Brain microvascular endothelial cell (primary cell): ENCODE measurements around the gene CRK.

Source experiments
- DNase-seq: peaks from one replicate; pipeline ENCODE4 v3.0.0-alpha.2; 2020
- H3K27ac ChIP-seq: fragments of 250-450 bp; sonication (Bioruptor Pico); 2 replicates; pipeline ENCODE4 v1.5.1; 2020; ENCODE audit warnings: mild to moderate bottlenecking, moderate library complexity
- H3K27me3 ChIP-seq: fragments of 250-450 bp; sonication (Bioruptor Pico); replicated peaks from 2 replicates; pipeline ENCODE4 v1.5.1; 2020; ENCODE audit warnings: mild to moderate bottlenecking
- H3K36me3 ChIP-seq: fragments of 250-450 bp; sonication (Bioruptor Pico); replicated peaks from 2 replicates; pipeline ENCODE4 v1.5.1; 2020; ENCODE audit warnings: mild to moderate bottlenecking
- H3K4me3 ChIP-seq: 2 replicates; pipeline ENCODE4 v1.5.1; 2011; ENCODE audit warnings: low read depth, mild to moderate bottlenecking, control low read depth, low read length, moderate library complexity
- in situ Hi-C: cut with HindIII; loops from 2 replicates; pipeline ENCODE4 v1.10.0; 2017; ENCODE audit warnings: low sequenced_read_pairs, low pct_ligation_motif_present
- TF ChIP-seq, protein P1 (sequence below): IDR thresholded peaks from 2 replicates; pipeline ENCODE4 v1.5.1; 2011; ENCODE audit warnings: low read depth, mild to moderate bottlenecking, moderate library complexity, low read length, control low read depth, inconsistent platforms; ENCODE audit errors: missing control alignments

CRK gene

DNA sequence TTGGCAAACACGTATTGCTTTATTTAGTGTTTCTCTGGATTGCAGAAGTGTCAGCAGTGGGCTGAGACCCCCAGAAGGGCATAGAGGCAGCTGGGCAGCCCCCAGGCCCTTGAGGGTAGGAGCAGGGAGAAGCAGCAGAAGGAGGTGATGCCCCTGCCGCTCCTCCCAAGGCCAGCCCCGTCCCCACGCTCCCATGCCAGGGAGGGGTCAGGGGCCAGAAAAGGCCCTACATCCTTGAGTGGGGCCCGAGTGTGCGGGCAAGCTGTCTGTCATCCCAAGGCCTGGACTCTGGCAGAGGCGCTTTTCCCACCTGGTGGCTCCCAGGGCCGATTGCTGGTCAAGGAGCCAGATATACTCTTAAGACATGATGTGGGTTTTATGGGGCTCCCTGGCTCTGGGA, 8.2 kb upstream of the CRK start:
- Histone ChIP-seq H3K27me3 (no peaks in the 10 kb centered on the region), H3K36me3 (peaks cover 39% of the 10 kb centered on the region), H3K27ac (no peak overlapping the region), H3K4me3 (no peak overlapping the region)
- DNase-seq = no peak
- TF ChIP-seq, protein P1, sequence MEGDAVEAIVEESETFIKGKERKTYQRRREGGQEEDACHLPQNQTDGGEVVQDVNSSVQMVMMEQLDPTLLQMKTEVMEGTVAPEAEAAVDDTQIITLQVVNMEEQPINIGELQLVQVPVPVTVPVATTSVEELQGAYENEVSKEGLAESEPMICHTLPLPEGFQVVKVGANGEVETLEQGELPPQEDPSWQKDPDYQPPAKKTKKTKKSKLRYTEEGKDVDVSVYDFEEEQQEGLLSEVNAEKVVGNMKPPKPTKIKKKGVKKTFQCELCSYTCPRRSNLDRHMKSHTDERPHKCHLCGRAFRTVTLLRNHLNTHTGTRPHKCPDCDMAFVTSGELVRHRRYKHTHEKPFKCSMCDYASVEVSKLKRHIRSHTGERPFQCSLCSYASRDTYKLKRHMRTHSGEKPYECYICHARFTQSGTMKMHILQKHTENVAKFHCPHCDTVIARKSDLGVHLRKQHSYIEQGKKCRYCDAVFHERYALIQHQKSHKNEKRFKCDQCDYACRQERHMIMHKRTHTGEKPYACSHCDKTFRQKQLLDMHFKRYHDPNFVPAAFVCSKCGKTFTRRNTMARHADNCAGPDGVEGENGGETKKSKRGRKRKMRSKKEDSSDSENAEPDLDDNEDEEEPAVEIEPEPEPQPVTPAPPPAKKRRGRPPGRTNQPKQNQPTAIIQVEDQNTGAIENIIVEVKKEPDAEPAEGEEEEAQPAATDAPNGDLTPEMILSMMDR = no peak
- in situ Hi-C loops = no loop called here

DNA sequence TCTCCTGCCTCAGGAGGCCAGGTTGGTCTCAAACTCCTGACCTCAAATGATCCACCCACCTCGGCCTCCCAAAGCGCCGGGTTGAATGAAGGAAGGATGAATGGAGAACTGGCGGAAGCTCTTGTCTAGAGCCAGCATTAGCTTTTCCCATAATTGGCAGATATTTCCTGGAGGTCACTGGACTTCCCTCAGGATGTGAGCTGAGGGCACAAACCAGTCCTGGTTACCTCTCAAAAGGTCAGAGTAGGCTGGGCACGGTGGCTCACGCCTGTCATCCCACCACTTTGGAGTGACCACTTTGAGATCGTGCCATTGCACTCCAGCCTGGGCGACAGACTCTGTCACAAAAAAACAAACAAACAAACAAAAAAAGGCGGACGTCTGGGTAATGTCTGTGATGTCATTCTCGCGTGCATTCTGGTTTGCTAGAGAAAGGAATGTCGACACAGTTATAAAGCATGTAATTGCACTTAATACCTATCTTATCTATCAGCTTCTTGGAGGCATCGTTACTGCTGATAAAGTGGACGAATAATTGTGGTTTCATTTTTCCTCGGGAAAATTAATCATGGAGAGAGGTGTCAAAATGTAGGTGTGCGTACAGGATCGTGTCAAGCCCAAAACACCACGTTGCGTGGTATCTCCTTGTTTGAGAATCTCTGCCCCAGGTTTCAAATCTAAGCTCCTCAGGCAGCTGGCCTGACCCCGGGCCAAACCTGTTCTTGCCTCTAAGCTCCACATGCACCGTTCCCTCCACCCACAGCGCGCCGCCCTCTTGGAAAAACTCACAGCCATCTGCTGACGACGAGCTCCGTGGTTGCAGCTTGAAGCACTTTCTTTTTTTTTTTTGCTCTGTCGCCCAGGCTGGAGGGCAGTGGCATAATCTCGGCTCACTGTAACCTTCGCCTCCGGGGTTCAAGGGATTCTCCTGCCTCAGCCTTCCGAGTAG, 6.4 kb upstream of the CRK start:
- H3K36me3 ChIP-seq = peaks cover 26% of the 10 kb centered on the region
- DNase-seq = no peak
- no peak overlapping the region for H3K4me3 ChIP-seq
- in situ Hi-C loops = no loop called here
- TF ChIP-seq, protein P1 = no peak
- H3K27me3 ChIP-seq = no peaks in the 10 kb centered on the region
- no peak overlapping the region for H3K27ac ChIP-seq

DNA sequence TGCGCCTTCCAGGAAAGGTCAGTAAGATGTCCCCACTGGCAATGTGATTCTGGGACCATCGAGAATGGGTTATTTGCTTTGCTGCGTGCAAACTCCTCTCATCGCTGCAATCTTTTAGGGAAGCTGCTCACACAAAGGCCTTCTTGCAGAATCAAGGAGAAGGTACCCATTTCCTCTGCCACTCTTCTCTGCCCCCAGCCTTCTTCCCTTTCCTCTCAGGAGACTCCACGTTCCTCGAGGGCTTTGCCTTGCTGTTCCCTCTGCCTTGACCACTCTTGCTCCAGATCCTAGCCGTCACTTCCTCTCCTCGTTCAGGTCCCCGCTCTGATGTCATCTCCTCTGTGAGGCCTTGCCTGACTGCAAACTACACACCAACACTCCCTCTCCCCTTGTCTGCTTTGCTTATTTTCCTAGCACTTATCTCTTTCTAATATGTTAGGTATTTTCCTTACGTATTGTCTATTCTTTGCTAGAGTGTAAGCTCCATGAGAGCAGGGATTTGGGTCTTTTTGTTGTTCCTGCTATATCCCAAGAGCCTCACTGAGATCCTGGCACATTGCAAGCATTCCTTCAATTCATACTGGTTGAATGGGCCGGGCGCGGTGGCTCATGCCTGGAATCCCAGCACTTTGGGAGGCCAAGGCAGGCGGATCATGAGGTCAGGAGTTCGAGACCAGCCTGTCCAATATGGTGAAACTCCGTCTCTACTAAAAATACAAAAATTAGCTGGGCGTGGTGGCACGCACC, 5.3 kb upstream of the CRK start:
- no peaks in the 10 kb centered on the region for H3K27me3 ChIP-seq
- no peak overlapping the region for H3K27ac ChIP-seq
- no peak for DNase-seq
- TF ChIP-seq, protein P1 = no peak
- H3K36me3 ChIP-seq = peaks cover 18% of the 10 kb centered on the region
- in situ Hi-C loops = no loop called here
- H3K4me3 ChIP-seq = no peak overlapping the region

DNA sequence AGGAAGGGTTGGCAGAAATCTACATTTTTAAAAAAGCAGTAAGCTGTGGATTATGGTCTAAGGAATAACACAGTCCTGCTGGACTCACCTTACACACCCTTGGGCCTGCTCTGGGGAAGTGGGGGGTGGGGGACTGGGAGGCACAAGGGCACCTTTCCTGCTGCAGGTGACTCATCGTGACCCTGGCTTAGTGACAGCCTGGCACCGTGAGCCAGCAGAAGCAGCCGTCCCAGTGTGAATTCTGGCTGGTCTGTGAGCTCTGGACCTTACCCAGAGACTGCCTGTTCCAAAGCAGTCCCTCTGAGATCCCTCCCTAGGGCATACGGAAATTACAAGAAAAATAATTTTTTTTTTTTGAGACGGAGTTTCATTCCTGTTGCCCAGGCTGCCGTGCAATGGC, 4.2 kb upstream of the CRK start:
- no peak overlapping the region for H3K4me3 ChIP-seq
- H3K27ac ChIP-seq = no peak overlapping the region

DNA sequence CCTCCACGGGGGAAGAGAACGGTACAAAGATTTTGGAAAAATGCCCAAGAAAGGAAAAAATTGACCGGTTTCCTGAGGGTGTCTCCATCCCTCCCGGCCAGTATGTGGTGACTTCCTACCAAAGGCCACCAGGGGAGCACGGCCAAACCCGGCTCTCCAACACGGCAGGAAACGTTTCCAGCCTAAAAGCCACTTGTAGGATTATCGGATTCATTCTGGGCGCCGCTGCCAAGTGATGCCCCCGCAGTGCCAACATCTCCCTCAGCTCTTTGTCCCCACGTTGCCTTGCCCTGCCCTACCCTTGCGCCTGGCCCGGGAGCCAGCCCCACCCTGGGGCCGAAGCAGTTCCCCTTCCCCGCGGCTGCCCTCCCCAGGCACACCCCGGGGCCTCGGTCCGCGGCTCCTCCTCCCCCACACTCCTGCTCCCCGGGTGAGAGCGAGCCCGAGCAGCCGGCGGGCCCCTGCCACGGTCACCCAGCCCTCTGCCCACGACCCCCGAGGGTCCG, 688 bp downstream of the CRK start:
- TF ChIP-seq, protein P1 = peak; percentile 83
- Histone ChIP-seq H3K36me3 (peaks cover 3% of the 10 kb centered on the region), H3K27me3 (no peaks in the 10 kb centered on the region), H3K27ac (peak overlapping the region; percentile 89), H3K4me3 (peak overlapping the region; percentile 95)
- in situ Hi-C loops = no loop called here
- peak; percentile 70 for DNase-seq

More for the DNA sequence above, 4.2 kb upstream of the CRK start:
- TF ChIP-seq, protein P1 = no peak
- no peaks in the 10 kb centered on the region for H3K27me3 ChIP-seq
- no peak for DNase-seq
- in situ Hi-C loops = no loop called here
- peaks cover 10% of the 10 kb centered on the region for H3K36me3 ChIP-seq
